RWPE2 (cell line): ENCODE data around the gene PSAPL1.

Source experiments
- ATAC-seq: fragments of 200-7000 bp; cut with Tn5 transposase; 3 replicates; pipeline ENCODE4 v1.9.1; 2021; ENCODE audit warnings: low read depth
- DNase-seq: peaks from one replicate; pipeline ENCODE4 v3.0.0-alpha.2; 2020; ENCODE audit warnings: low spot score
- H3K27ac ChIP-seq: fragments of 450-650 bp; 2 replicates; pipeline ENCODE4 v1.5.1; 2017; ENCODE audit warnings: mild to moderate bottlenecking; ENCODE audit not compliant: poor library complexity, severe bottlenecking
- H3K27me3 ChIP-seq: fragments of 250-450 bp; sonication (Bioruptor Pico); 2 replicates; pipeline ENCODE4 v1.5.1; 2021; ENCODE audit warnings: mild to moderate bottlenecking, moderate library complexity; ENCODE audit not compliant: insufficient read depth, poor library complexity, severe bottlenecking
- H3K36me3 ChIP-seq: fragments of 250-450 bp; sonication (Bioruptor Pico); 2 replicates; pipeline ENCODE4 v1.5.1; 2020; ENCODE audit warnings: low read depth, mild to moderate bottlenecking, moderate library complexity
- H3K4me1 ChIP-seq: fragments of 250-450 bp; sonication (Bioruptor Pico); 2 replicates; pipeline ENCODE4 v1.5.1; 2021; ENCODE audit warnings: mild to moderate bottlenecking, moderate library complexity; ENCODE audit not compliant: insufficient read depth, poor library complexity, severe bottlenecking
- H3K4me3 ChIP-seq: fragments of 250-450 bp; sonication (Bioruptor Pico); 2 replicates; pipeline ENCODE4 v1.5.1; 2021; ENCODE audit warnings: mild to moderate bottlenecking, moderate library complexity; ENCODE audit not compliant: severe bottlenecking
- H3K9me3 ChIP-seq: fragments of 250-450 bp; sonication (Bioruptor Pico); 2 replicates; pipeline ENCODE4 v1.5.1; 2021; ENCODE audit warnings: mild to moderate bottlenecking, moderate library complexity; ENCODE audit not compliant: severe bottlenecking
- TF ChIP-seq, protein P1 (sequence below): fragments of 450-650 bp; IDR thresholded peaks from one replicate; pipeline ENCODE4 v1.5.1; 2017; ENCODE audit warnings: mild to moderate bottlenecking, moderate library complexity; ENCODE audit not compliant: poor library complexity, severe bottlenecking

Gene PSAPL1

GRCh38 chr4:7396186-7396910, 38.4 kb downstream of the PSAPL1 start:
- H3K9me3 ChIP-seq = no peaks in the 10 kb centered on the region
- no peak overlapping the region for H3K4me3 ChIP-seq
- TF ChIP-seq, protein P1, sequence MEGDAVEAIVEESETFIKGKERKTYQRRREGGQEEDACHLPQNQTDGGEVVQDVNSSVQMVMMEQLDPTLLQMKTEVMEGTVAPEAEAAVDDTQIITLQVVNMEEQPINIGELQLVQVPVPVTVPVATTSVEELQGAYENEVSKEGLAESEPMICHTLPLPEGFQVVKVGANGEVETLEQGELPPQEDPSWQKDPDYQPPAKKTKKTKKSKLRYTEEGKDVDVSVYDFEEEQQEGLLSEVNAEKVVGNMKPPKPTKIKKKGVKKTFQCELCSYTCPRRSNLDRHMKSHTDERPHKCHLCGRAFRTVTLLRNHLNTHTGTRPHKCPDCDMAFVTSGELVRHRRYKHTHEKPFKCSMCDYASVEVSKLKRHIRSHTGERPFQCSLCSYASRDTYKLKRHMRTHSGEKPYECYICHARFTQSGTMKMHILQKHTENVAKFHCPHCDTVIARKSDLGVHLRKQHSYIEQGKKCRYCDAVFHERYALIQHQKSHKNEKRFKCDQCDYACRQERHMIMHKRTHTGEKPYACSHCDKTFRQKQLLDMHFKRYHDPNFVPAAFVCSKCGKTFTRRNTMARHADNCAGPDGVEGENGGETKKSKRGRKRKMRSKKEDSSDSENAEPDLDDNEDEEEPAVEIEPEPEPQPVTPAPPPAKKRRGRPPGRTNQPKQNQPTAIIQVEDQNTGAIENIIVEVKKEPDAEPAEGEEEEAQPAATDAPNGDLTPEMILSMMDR = no peak
- no peak for ATAC-seq
- H3K4me1 ChIP-seq = peaks cover 24% of the 10 kb centered on the region
- H3K27ac ChIP-seq = peak overlapping the region; percentile 67
- H3K27me3 ChIP-seq = no peaks in the 10 kb centered on the region
- no peaks in the 10 kb centered on the region for H3K36me3 ChIP-seq
- peak; percentile 23 for DNase-seq

- TF ChIP-seq, protein P1 = no peak
- Histone ChIP-seq H3K9me3 (no peaks in the 10 kb centered on the region), H3K4me1 (peaks cover 24% of the 10 kb centered on the region), H3K4me3 (no peak overlapping the region), H3K27ac (no peak overlapping the region), H3K36me3 (no peaks in the 10 kb centered on the region), H3K27me3 (no peaks in the 10 kb centered on the region)
- no peak for ATAC-seq
- peak; percentile 16 for DNase-seq
These were observed 39.1 kb downstream of the PSAPL1 start for GRCh38 chr4:7395645-7396044.

DNA sequence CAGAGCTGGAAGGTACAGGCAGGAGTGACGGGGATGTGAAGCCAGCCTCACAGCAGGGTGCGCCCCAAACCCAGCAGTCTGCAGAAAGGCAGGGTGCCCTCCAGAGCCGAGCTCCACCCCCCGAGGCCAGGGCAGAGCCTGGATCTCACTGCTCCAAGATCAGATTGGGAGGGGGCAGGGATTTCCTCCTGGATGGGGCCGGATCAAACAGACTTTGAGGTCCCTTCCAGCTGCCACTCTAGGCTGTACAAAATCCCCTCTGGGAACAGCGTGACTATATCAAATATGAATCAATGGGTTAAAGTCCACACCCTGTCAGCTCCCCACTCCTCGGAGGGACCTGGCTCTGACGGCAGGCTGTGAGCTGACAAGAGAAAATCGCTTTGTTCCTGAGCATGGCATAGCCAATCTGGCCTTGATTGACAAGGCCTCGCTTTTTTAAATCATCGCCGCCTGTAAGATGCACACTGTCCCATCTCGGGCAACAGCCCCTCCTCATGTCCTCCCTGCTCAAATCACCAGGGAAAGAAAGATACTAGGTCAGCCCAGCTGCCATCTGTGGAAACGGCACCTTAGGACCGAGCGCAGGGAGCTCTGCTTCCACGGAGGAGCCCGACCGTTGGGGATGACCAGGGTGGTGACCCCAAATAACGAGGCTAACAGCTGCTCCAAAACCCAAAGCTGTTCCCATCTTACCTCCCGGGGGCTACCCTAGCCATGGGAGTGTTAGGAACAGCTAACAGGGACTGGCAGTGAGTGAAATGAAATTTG, 39.9 kb downstream of the PSAPL1 start:
- Histone ChIP-seq H3K4me1 (peaks cover 24% of the 10 kb centered on the region), H3K9me3 (no peaks in the 10 kb centered on the region), H3K36me3 (no peaks in the 10 kb centered on the region), H3K27me3 (no peaks in the 10 kb centered on the region), H3K27ac (no peak overlapping the region), H3K4me3 (no peak overlapping the region)
- TF ChIP-seq, protein P1 = no peak
- ATAC-seq (no peak), DNase-seq (peak; percentile 61)

GRCh38 chr4:7393601-7394575, 40.8 kb downstream of the PSAPL1 start:
- peak; percentile 38 for DNase-seq
- ATAC-seq = no peak
- no peaks in the 10 kb centered on the region for H3K9me3 ChIP-seq
- H3K4me3 ChIP-seq = no peak overlapping the region
- H3K27me3 ChIP-seq = no peaks in the 10 kb centered on the region
- H3K27ac ChIP-seq = no peak overlapping the region
- no peaks in the 10 kb centered on the region for H3K36me3 ChIP-seq
- TF ChIP-seq, protein P1 = no peak
- H3K4me1 ChIP-seq = peaks cover 24% of the 10 kb centered on the region
